Tibial nerve (tissue), 4 donors: ENCODE data around the gene PFKFB2.

Experiments
- EP300 ChIP-seq, 2 donors: sonication (generic); formaldehyde crosslinking; IDR thresholded peaks; one replicate each; pipeline ENCODE4 v1.6.1; 2017; ENCODE audit warnings: antibody characterized with exemption in 2 of 2, mild to moderate bottlenecking in 1 of 2
- POLR2A ChIP-seq, 2 donors: fragments of 450-650 bp; IDR thresholded peaks; one replicate each; pipeline ENCODE4 v1.6.1; 2017; ENCODE audit warnings: antibody characterized with exemption in 2 of 2, mild to moderate bottlenecking in 2 of 2, moderate library complexity in 2 of 2
- TF ChIP-seq, protein P1 (sequence below), 5 experiments: fragments of 200-600 bp in 3 of 5; fragments of 450-650 bp in 2 of 5; sonication (generic) in 3 of 5; IDR thresholded peaks; one replicate each; pipeline ENCODE4 v1.5.1; 2016 to 2019; ENCODE audit warnings: antibody characterized with exemption in 5 of 5, mild to moderate bottlenecking in 3 of 5, moderate library complexity in 2 of 5

DNA sequence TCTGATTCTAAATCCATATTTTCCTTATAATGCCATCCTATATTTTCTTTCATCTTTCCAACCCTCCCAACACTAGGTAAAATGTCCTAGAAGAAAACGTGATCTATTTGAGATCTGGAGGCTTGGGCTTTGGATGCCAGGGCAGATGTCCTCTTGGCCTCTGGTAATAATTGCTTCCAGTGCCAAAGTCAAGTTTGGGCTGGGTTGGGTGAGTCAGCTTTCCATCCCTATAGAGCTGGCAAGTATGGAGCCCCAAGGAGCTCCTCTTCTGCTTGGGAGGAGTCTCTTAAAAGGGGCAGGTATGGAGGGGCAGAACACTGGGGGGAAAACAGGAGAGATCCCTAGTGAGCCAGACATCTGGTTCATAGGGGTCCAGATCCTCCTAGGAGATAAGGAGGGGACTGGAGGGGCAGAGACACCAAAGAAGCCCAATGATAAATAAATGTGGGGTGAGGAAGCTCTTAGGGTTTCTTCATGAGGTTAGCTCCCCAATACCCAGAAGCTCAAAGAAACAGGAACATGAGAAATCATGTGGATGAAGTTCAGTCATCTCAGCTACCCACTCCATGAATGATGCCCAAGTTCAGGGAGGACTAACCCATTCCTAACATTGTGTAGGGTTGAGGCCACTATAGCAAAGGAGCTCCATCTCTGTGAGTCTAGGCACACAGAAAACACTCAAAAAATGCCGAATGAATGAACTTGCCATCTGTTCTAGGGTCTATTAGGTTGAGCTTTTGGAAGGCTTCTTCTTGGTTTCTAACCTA, 24.0 kb upstream of the PFKFB2 start:
- TF ChIP-seq EP300 (IDR thresholded peaks at IDR 0.05) (no peak), POLR2A (IDR thresholded peaks at IDR 0.05) (no peak)
- TF ChIP-seq, protein P1, sequence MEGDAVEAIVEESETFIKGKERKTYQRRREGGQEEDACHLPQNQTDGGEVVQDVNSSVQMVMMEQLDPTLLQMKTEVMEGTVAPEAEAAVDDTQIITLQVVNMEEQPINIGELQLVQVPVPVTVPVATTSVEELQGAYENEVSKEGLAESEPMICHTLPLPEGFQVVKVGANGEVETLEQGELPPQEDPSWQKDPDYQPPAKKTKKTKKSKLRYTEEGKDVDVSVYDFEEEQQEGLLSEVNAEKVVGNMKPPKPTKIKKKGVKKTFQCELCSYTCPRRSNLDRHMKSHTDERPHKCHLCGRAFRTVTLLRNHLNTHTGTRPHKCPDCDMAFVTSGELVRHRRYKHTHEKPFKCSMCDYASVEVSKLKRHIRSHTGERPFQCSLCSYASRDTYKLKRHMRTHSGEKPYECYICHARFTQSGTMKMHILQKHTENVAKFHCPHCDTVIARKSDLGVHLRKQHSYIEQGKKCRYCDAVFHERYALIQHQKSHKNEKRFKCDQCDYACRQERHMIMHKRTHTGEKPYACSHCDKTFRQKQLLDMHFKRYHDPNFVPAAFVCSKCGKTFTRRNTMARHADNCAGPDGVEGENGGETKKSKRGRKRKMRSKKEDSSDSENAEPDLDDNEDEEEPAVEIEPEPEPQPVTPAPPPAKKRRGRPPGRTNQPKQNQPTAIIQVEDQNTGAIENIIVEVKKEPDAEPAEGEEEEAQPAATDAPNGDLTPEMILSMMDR (IDR thresholded peaks at IDR 0.05) = no peak
